Ovary (tissue), 9 donors: ENCODE measurements around the gene NUDT17. TPM values are rescaled to one million over a fixed set of nuclear protein-coding genes. Genes with fewer than 3 reads are reported as not detected.

Source experiments
- DNase-seq, 5 donors: peaks; one replicate each; pipeline ENCODE4 v3.0.0-alpha.2; 2019 to 2020
- H3K27ac ChIP-seq, 2 donors: fragments of 200-600 bp; one replicate each; pipeline versions ENCODE4 v1.5.1 to v1.8.0; 2019 to 2022
- H3K27me3 ChIP-seq: fragments of 200-600 bp; one replicate; pipeline ENCODE4 v1.8.0; 2022
- H3K36me3 ChIP-seq: fragments of 200-600 bp; sonication (generic); one replicate; pipeline ENCODE4 v1.5.1; 2019
- H3K4me1 ChIP-seq: one replicate; pipeline ENCODE4 v1.8.1; 2013; ENCODE audit warnings: mild to moderate bottlenecking, moderate library complexity; ENCODE audit not compliant: insufficient read depth
- H3K4me3 ChIP-seq: fragments of 200-600 bp; sonication (generic); one replicate; pipeline ENCODE4 v1.5.1; 2017
- H3K9me3 ChIP-seq, 2 donors: fragments of 200-600 bp in 1 of 2; sonication (generic) in 1 of 2; one replicate each; pipeline versions ENCODE4 v1.5.1 to v1.8.1; 2013 to 2019; ENCODE audit warnings: mild to moderate bottlenecking in 1 of 2, moderate library complexity in 1 of 2
- CTCF ChIP-seq, 3 donors: fragments of 450-650 bp in 2 of 3; fragments of 200-600 bp in 1 of 3; IDR thresholded peaks; one replicate each; pipeline versions ENCODE4 v1.5.1 to v1.8.0; 2016 to 2022; ENCODE audit warnings: antibody characterized with exemption in 3 of 3, mild to moderate bottlenecking in 1 of 3
- EP300 ChIP-seq: sonication (generic); formaldehyde crosslinking; IDR thresholded peaks from one replicate; pipeline ENCODE4 v1.6.1; 2017; ENCODE audit warnings: antibody characterized with exemption
- POLR2A ChIP-seq: fragments of 450-650 bp; IDR thresholded peaks from one replicate; pipeline ENCODE4 v1.6.1; 2017; ENCODE audit warnings: antibody characterized with exemption, mild to moderate bottlenecking, moderate library complexity
- WGBS, 3 donors: extraction: QIAGEN DNeasy Blood & Tissue Kit in 1 of 3; methylation state at CpG; one replicate each; pipeline versions ENCODE4 v1.1.5 to v1.1.7; 2013 to 2017; 5-methylcytosine and 5-hydroxymethylcytosine counted together
- intact Hi-C, 4 donors: fragments of 100-400 bp; cut with DNase I; formaldehyde crosslinking; loops; one replicate each; pipeline versions ENCODE4 v1.11.0 to v1.15.1; 2022 to 2023
- polyA plus RNA-seq, 2 donors: library from polyadenylated mRNA; stranded (reverse); fragments of 200-250 nt in 1 of 2; fragments of 350-450 nt in 1 of 2; fragmentation: Illumina TruSeq in 1 of 2; extraction: RNeasy Lipid Tissue Mini Kit (QIAGEN cat#74804) in 1 of 2; gene quantifications; one replicate each; pipeline ENCODE4 v1.2.3, GENCODE V29; 2013 to 2014
- total RNA-seq, 7 donors: library from RNA; depleted of rRNA in 2 of 7; stranded (reverse); fragments of >200 nt in 2 of 7; fragmentation: NEBNext Ultra II Directional in 3 of 7; extraction: Animal tissue kit (Norgen Biotek cat#: 25700) in 3 of 7; gene quantifications; one replicate each; pipeline versions ENCODE4 v1.1.0 to v1.2.4, GENCODE V29; 2016 to 2023
- donor health status: DM: no; HTN: no; CAD: no; lungs with moderate emphysema.
- donor health status: DM: no; HTN: no; CAD: no.
- donor health status: Bipolar disorder and iron deficiency.
- donor health status: DM: yes; HTN: yes; CAD: no.
- donor health status: DM: no; HTN: no; CAD: no.
- donor health status: DM: yes; HTN: yes; CAD: no.

The NUDT17 gene
- total and polyA plus RNA-seq, 9 donors, result 2.3 to 5.1 (median 3.5) TPM

- 36 to 43% (median 36%) methylated on average over 11 of the region's 11 CpGs for WGBS, 3 donors
- Histone ChIP-seq H3K9me3 (no peaks in the 10 kb centered on the region), H3K27ac (no peak overlapping the region), H3K4me3 (peak overlapping the region; percentile 67), H3K4me1 (no peaks in the 10 kb centered on the region), H3K27me3 (no peaks in the 10 kb centered on the region), H3K36me3 (no peaks in the 10 kb centered on the region)
- intact Hi-C loops, result no loop called here
- no peak for DNase-seq
- TF ChIP-seq POLR2A (no peak), EP300 (no peak), CTCF (IDR thresholded peaks at IDR 0.05) (no peak)
These were observed 41.0 kb downstream of the NUDT17 start for GRCh38 chr1:145886390-145886789.

- Histone ChIP-seq H3K27ac (no peak overlapping the region), H3K4me3 (no peak overlapping the region), H3K27me3 (no peaks in the 10 kb centered on the region), H3K4me1 (peaks cover 3% of the 10 kb centered on the region), H3K36me3 (no peaks in the 10 kb centered on the region), H3K9me3 (no peaks in the 10 kb centered on the region)
- intact Hi-C loops, result no loop called here
- 24 to 38% (median 29%) methylated on average over 8 of the region's 8 CpGs for WGBS, 3 donors
- DNase-seq, result no peak
- no peak for TF ChIP-seq EP300
These were observed 41.4 kb downstream of the NUDT17 start for GRCh38 chr1:145886816-145887215.

GRCh38 chr1:145887631-145888030 lies 42.2 kb downstream of the NUDT17 start:
- intact Hi-C loops, result no loop called here
- 78 to 80% (median 78%) methylated on average over 5 of the region's 5 CpGs for WGBS, 3 donors
- no peak for DNase-seq
- H3K27ac ChIP-seq, result no peak overlapping the region
- H3K4me3 ChIP-seq, result no peak overlapping the region
- no peaks in the 10 kb centered on the region for H3K36me3 ChIP-seq
- TF ChIP-seq EP300, result no peak
- no peak for TF ChIP-seq CTCF (IDR thresholded peaks at IDR 0.05)
- TF ChIP-seq POLR2A, result no peak
- no peaks in the 10 kb centered on the region for H3K27me3 ChIP-seq
- H3K9me3 ChIP-seq, result no peaks in the 10 kb centered on the region
- H3K4me1 ChIP-seq, result peaks cover 5% of the 10 kb centered on the region

GRCh38 chr1:145889722-145890121 lies 44.3 kb downstream of the NUDT17 start:
- WGBS, 3 donors, result 90 to 92% (median 90%) methylated on average over 3 of the region's 3 CpGs
- H3K27ac ChIP-seq, result no peak overlapping the region

GRCh38 chr1:145891143-145891542 lies 45.7 kb downstream of the NUDT17 start:
- Histone ChIP-seq H3K27ac (peak overlapping the region; percentile 78 to 82), H3K27me3 (no peaks in the 10 kb centered on the region), H3K4me1 (peaks cover 8% of the 10 kb centered on the region), H3K36me3 (no peaks in the 10 kb centered on the region), H3K9me3 (no peaks in the 10 kb centered on the region), H3K4me3 (no peak overlapping the region)
- intact Hi-C loops, result loop anchor here in 1 of 4 donors (10.0 kb wide), 1 partner anchor 114 kb away; no protein-coding TSS in a partner anchor
- TF ChIP-seq EP300 (no peak), POLR2A (no peak), CTCF (IDR thresholded peaks at IDR 0.05) (no peak)
- 27 to 55% (median 35%) methylated on average over 1 of the region's 1 CpG for WGBS, 3 donors
- no peak for DNase-seq

More at GRCh38 chr1:145889722-145890121, 44.3 kb downstream of the NUDT17 start:
- intact Hi-C loops, result loop anchor here in 1 of 4 donors (10.0 kb wide), 1 partner anchor 115 kb away; no protein-coding TSS in a partner anchor
- TF ChIP-seq EP300, result no peak
- no peak for DNase-seq
- Histone ChIP-seq H3K4me3 (no peak overlapping the region), H3K36me3 (no peaks in the 10 kb centered on the region), H3K9me3 (no peaks in the 10 kb centered on the region), H3K4me1 (peaks cover 8% of the 10 kb centered on the region), H3K27me3 (no peaks in the 10 kb centered on the region)
